BLaER1 (cell line): ENCODE data around the gene XPO4.

ENCODE experiments used
- H3K27ac ChIP-seq: shearing (Covaris generic); formaldehyde crosslinking; 2 replicates; pipeline ENCODE4 v1.8.1; 2022
- H3K27me3 ChIP-seq: shearing (Covaris generic); formaldehyde crosslinking; 2 replicates; pipeline ENCODE4 v1.8.1; 2022
- H3K36me3 ChIP-seq: shearing (Covaris generic); formaldehyde crosslinking; 2 replicates; pipeline ENCODE4 v1.8.1; 2022
- H3K4me1 ChIP-seq: shearing (Covaris generic); formaldehyde crosslinking; 2 replicates; pipeline ENCODE4 v1.8.1; 2022
- H3K4me2 ChIP-seq: shearing (Covaris generic); formaldehyde crosslinking; 2 replicates; pipeline ENCODE4 v1.8.1; 2022
- H3K4me3 ChIP-seq: shearing (Covaris generic); formaldehyde crosslinking; 2 replicates; pipeline ENCODE4 v1.8.1; 2022
- H3K9ac ChIP-seq: shearing (Covaris generic); formaldehyde crosslinking; 2 replicates; pipeline ENCODE4 v1.8.1; 2022
- H3K9me3 ChIP-seq: shearing (Covaris generic); formaldehyde crosslinking; 2 replicates; pipeline ENCODE4 v1.8.1; 2022
- H4K20me1 ChIP-seq: shearing (Covaris generic); formaldehyde crosslinking; 2 replicates; pipeline ENCODE4 v1.8.1; 2022
- Cebpa-rat ChIP-seq: shearing (Covaris generic); IDR thresholded peaks from 2 replicates; pipeline ENCODE4 v1.8.1; 2022

XPO4 gene

GRCh38 chr13:20860844-20861243 is 41.7 kb downstream of the XPO4 start:
- no peak overlapping the region for H3K4me2 ChIP-seq
- H3K27ac ChIP-seq = no peak overlapping the region
- H3K4me3 ChIP-seq = no peak overlapping the region
- TF ChIP-seq Cebpa-rat = no peak
- no peaks in the 10 kb centered on the region for H3K27me3 ChIP-seq
- peaks cover 30% of the 10 kb centered on the region for H4K20me1 ChIP-seq
- no peaks in the 10 kb centered on the region for H3K9me3 ChIP-seq
- no peak overlapping the region for H3K9ac ChIP-seq
- peaks cover 54% of the 10 kb centered on the region for H3K36me3 ChIP-seq
- H3K4me1 ChIP-seq = no peaks in the 10 kb centered on the region

- Histone ChIP-seq H3K9me3 (no peaks in the 10 kb centered on the region), H4K20me1 (peaks cover 26% of the 10 kb centered on the region; the same call in 1 of the 2 replicates), H3K4me2 (no peak overlapping the region), H3K4me1 (no peaks in the 10 kb centered on the region), H3K36me3 (peaks cover 75% of the 10 kb centered on the region), H3K9ac (no peak overlapping the region), H3K27ac (no peak overlapping the region), H3K27me3 (no peaks in the 10 kb centered on the region), H3K4me3 (no peak overlapping the region)
- TF ChIP-seq Cebpa-rat = no peak
Measured at GRCh38 chr13:20856650-20857049, 45.9 kb downstream of the XPO4 start.

- Histone ChIP-seq H3K4me3 (no peak overlapping the region), H3K4me2 (no peak overlapping the region), H4K20me1 (peaks cover 38% of the 10 kb centered on the region; the same call in 1 of the 2 replicates), H3K27me3 (no peaks in the 10 kb centered on the region), H3K9me3 (no peaks in the 10 kb centered on the region), H3K9ac (no peak overlapping the region), H3K4me1 (peaks cover 5% of the 10 kb centered on the region), H3K27ac (no peak overlapping the region), H3K36me3 (peaks cover 60% of the 10 kb centered on the region)
- no peak for TF ChIP-seq Cebpa-rat
Measured at GRCh38 chr13:20851844-20852402, 50.6 kb downstream of the XPO4 start.

- no peak overlapping the region for H3K4me2 ChIP-seq
- H3K36me3 ChIP-seq = peaks cover 33% of the 10 kb centered on the region
- peaks cover 30% of the 10 kb centered on the region; the same call in 1 of the 2 replicates for H4K20me1 ChIP-seq
- H3K27ac ChIP-seq = no peak overlapping the region
- no peak overlapping the region for H3K4me3 ChIP-seq
- H3K9me3 ChIP-seq = no peaks in the 10 kb centered on the region
- no peak for TF ChIP-seq Cebpa-rat
- no peaks in the 10 kb centered on the region for H3K27me3 ChIP-seq
- peaks cover 5% of the 10 kb centered on the region for H3K4me1 ChIP-seq
- no peak overlapping the region for H3K9ac ChIP-seq
Measured at GRCh38 chr13:20848944-20849343, 53.6 kb downstream of the XPO4 start.

- Histone ChIP-seq H3K4me1 (peaks cover 5% of the 10 kb centered on the region), H3K9ac (no peak overlapping the region), H4K20me1 (peaks cover 27% of the 10 kb centered on the region; the same call in 1 of the 2 replicates), H3K36me3 (peaks cover 33% of the 10 kb centered on the region), H3K4me2 (no peak overlapping the region), H3K27me3 (no peaks in the 10 kb centered on the region), H3K4me3 (no peak overlapping the region), H3K9me3 (no peaks in the 10 kb centered on the region), H3K27ac (no peak overlapping the region)
- no peak for TF ChIP-seq Cebpa-rat
Measured at GRCh38 chr13:20848203-20848602, 54.3 kb downstream of the XPO4 start.

GRCh38 chr13:20847296-20847695 is 55.2 kb downstream of the XPO4 start:
- Histone ChIP-seq H3K27me3 (no peaks in the 10 kb centered on the region), H3K4me3 (no peak overlapping the region), H3K9me3 (no peaks in the 10 kb centered on the region), H3K4me1 (peaks cover 5% of the 10 kb centered on the region), H3K4me2 (no peak overlapping the region), H3K36me3 (peaks cover 37% of the 10 kb centered on the region), H3K27ac (no peak overlapping the region), H4K20me1 (peaks cover 23% of the 10 kb centered on the region; the same call in 1 of the 2 replicates), H3K9ac (no peak overlapping the region)
- no peak for TF ChIP-seq Cebpa-rat

- H3K4me2 ChIP-seq = no peak overlapping the region
- H4K20me1 ChIP-seq = peaks cover 17% of the 10 kb centered on the region; the same call in 1 of the 2 replicates
Measured at GRCh38 chr13:20843166-20843565, 59.4 kb downstream of the XPO4 start.

GRCh38 chr13:20840568-20840967 is 62.0 kb downstream of the XPO4 start:
- H3K27me3 ChIP-seq = no peaks in the 10 kb centered on the region
- peaks cover 8% of the 10 kb centered on the region; the same call in 1 of the 2 replicates for H3K9me3 ChIP-seq
- no peak overlapping the region for H3K4me2 ChIP-seq
- no peaks in the 10 kb centered on the region for H3K4me1 ChIP-seq
- no peak overlapping the region for H3K4me3 ChIP-seq
- peaks cover 76% of the 10 kb centered on the region for H3K36me3 ChIP-seq
- no peak for TF ChIP-seq Cebpa-rat
- H3K9ac ChIP-seq = no peak overlapping the region
- H3K27ac ChIP-seq = no peak overlapping the region
- H4K20me1 ChIP-seq = peaks cover 4% of the 10 kb centered on the region; the same call in 1 of the 2 replicates

More at GRCh38 chr13:20843166-20843565, 59.4 kb downstream of the XPO4 start:
- Histone ChIP-seq H3K27ac (no peak overlapping the region), H3K27me3 (no peaks in the 10 kb centered on the region), H3K9me3 (peaks cover 8% of the 10 kb centered on the region; the same call in 1 of the 2 replicates), H3K4me3 (no peak overlapping the region), H3K9ac (no peak overlapping the region), H3K36me3 (peaks cover 53% of the 10 kb centered on the region), H3K4me1 (peaks cover 5% of the 10 kb centered on the region)
- no peak for TF ChIP-seq Cebpa-rat

- Histone ChIP-seq H3K9me3 (peaks cover 7% of the 10 kb centered on the region; the same call in 1 of the 2 replicates), H3K9ac (no peak overlapping the region), H4K20me1 (0 out of 2 replicates have a peak, but pooled peaks cover 20% of the 10 kb centered on the region), H3K36me3 (peaks cover 58% of the 10 kb centered on the region), H3K4me1 (no peaks in the 10 kb centered on the region), H3K4me2 (no peak overlapping the region), H3K27ac (no peak overlapping the region), H3K4me3 (no peak overlapping the region), H3K27me3 (no peaks in the 10 kb centered on the region)
- TF ChIP-seq Cebpa-rat = no peak
Measured at GRCh38 chr13:20833900-20834679, 68.5 kb downstream of the XPO4 start.

- H3K27ac ChIP-seq = no peak overlapping the region
- peaks cover 3% of the 10 kb centered on the region; the same call in 1 of the 2 replicates for H3K4me1 ChIP-seq
- H3K36me3 ChIP-seq = peaks cover 46% of the 10 kb centered on the region
- H4K20me1 ChIP-seq = 0 out of 2 replicates have a peak, but pooled peaks cover 20% of the 10 kb centered on the region
- no peaks in the 10 kb centered on the region for H3K27me3 ChIP-seq
- no peak for TF ChIP-seq Cebpa-rat
- H3K4me3 ChIP-seq = no peak overlapping the region
- no peaks in the 10 kb centered on the region for H3K9me3 ChIP-seq
- H3K4me2 ChIP-seq = no peak overlapping the region
- H3K9ac ChIP-seq = no peak overlapping the region
Measured at GRCh38 chr13:20832861-20833260, 69.7 kb downstream of the XPO4 start.
